Body of pancreas (tissue), 4 donors: ENCODE data around the gene DHX34. TPM values are rescaled to one million over a fixed set of nuclear protein-coding genes. Genes with fewer than 3 reads are reported as not detected.
"Not testable (repeated sequence)": the region's sequence is repeated elsewhere in the genome, so short reads cannot be mapped to it uniquely, and the experiment has no call there.

Experiments
- ATAC-seq: fragments of 150-250 bp; one replicate; pipeline ENCODE4 v1.9.1; 2016
- DNase-seq, 4 donors: peaks; one replicate each; pipeline ENCODE4 v3.0.0-alpha.2; 2019
- H3K27ac ChIP-seq, 4 donors: fragments of 200-600 bp; sonication (generic); 1 replicate in 3 of 4; 2 replicates in 1 of 4; pipeline versions ENCODE4 v1.5.1 to v1.6.1; 2016 to 2019; ENCODE audit warnings: mild to moderate bottlenecking in 1 of 4, mixed read lengths in 1 of 4, moderate library complexity in 1 of 4
- H3K27me3 ChIP-seq, 2 donors: fragments of 200-600 bp; sonication (generic); one replicate each; pipeline ENCODE4 v1.6.0; 2016; ENCODE audit warnings: mild to moderate bottlenecking in 1 of 2
- H3K36me3 ChIP-seq, 2 donors: fragments of 200-600 bp; sonication (generic); replicated peaks in 1 of 2; 2 replicates each; pipeline ENCODE4 v1.5.1; 2016; ENCODE audit warnings: low read depth in 2 of 2; ENCODE audit not compliant: insufficient read depth in 1 of 2
- H3K4me1 ChIP-seq: fragments of 200-600 bp; sonication (generic); one replicate; pipeline ENCODE4 v1.6.0; 2016
- H3K4me3 ChIP-seq, 2 donors: fragments of 200-600 bp; sonication (generic); 1 replicate in 1 of 2; 2 replicates in 1 of 2; pipeline ENCODE4 v1.5.1; 2016 to 2019
- H3K9me3 ChIP-seq, 3 donors: fragments of 200-600 bp; sonication (generic); 1 replicate in 2 of 3; 2 replicates in 1 of 3; pipeline ENCODE4 v1.5.1; 2016
- POLR2A ChIP-seq, 3 donors: fragments of 450-650 bp; IDR thresholded peaks; one replicate each; pipeline ENCODE4 v1.6.1; 2016; ENCODE audit warnings: antibody characterized with exemption in 3 of 3, mild to moderate bottlenecking in 2 of 3
- WGBS, 2 donors: methylation state at CpG; one replicate each; pipeline ENCODE4 v1.1.5; 2017; 5-methylcytosine and 5-hydroxymethylcytosine counted together
- intact Hi-C: fragments of 100-400 bp; cut with DNase I; formaldehyde crosslinking; loops from one replicate; pipeline ENCODE4 v1.15.1; 2023
- total RNA-seq, 2 donors: library from RNA; depleted of rRNA; stranded (reverse); fragments of >200 nt; gene quantifications; one replicate each; pipeline ENCODE4 v1.1.0, GENCODE V29; 2016
- TF ChIP-seq, protein P1 (sequence below), 7 experiments: fragments of 450-650 bp in 4 of 7; fragments of 200-600 bp in 3 of 7; sonication (generic) in 3 of 7; IDR thresholded peaks; one replicate each; pipeline ENCODE4 v1.5.1; 2016 to 2019; ENCODE audit warnings: antibody characterized with exemption in 7 of 7

The DHX34 gene, protein sequence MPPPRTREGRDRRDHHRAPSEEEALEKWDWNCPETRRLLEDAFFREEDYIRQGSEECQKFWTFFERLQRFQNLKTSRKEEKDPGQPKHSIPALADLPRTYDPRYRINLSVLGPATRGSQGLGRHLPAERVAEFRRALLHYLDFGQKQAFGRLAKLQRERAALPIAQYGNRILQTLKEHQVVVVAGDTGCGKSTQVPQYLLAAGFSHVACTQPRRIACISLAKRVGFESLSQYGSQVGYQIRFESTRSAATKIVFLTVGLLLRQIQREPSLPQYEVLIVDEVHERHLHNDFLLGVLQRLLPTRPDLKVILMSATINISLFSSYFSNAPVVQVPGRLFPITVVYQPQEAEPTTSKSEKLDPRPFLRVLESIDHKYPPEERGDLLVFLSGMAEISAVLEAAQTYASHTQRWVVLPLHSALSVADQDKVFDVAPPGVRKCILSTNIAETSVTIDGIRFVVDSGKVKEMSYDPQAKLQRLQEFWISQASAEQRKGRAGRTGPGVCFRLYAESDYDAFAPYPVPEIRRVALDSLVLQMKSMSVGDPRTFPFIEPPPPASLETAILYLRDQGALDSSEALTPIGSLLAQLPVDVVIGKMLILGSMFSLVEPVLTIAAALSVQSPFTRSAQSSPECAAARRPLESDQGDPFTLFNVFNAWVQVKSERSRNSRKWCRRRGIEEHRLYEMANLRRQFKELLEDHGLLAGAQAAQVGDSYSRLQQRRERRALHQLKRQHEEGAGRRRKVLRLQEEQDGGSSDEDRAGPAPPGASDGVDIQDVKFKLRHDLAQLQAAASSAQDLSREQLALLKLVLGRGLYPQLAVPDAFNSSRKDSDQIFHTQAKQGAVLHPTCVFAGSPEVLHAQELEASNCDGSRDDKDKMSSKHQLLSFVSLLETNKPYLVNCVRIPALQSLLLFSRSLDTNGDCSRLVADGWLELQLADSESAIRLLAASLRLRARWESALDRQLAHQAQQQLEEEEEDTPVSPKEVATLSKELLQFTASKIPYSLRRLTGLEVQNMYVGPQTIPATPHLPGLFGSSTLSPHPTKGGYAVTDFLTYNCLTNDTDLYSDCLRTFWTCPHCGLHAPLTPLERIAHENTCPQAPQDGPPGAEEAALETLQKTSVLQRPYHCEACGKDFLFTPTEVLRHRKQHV
- total RNA-seq, result 10 to 100 TPM; 16.1 to 50.4 TPM

DNA sequence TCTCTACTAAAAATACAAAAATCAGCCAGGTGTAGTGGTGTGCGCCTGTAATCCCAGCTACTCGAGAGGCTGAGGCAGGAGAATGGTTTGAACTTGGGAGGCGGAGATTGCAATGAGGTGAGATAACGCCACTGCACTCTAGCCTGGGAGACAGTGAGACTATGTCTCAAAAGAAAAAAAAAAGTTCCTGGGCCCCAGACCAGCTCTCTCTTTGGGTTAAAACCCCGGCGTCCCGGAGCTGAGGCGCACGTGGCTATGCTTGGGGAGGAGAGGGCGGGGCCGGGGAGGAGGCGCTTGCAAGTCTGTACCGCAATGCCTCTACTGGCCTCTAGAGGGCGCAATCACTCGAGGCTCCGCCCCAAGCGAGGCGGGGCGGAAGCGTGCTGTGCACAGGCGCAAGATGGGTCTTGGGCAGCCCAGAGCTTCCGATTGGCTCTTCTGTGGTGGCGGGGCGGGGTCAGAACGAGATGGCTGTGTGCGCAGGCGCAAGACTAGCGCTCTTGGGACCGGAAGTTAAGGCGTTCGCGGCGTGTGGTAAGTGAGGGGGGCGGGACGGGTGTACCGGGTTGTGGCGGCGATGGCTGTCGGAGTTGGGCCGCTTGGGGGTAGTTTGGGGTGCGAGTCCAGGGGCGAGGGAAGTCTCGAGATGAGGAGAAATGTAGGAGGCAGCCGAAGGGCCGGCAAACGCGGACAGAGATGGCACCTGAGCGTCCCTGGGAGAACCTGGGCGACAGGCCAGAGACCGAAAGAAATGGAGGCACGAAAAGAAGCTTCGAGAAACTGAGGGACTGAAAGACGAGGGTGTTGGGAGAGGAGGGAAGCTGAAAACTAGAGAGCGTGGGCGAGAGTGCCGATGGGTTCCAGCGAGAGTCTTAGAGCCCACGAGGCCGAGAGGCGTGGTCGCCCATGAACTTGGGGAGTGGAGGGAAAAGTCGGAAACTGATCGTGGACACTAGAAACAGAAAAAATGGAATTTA is at the start of gene DHX34:
TSS of gene DHX34 (plus strand) at position 497 of the 977 bp plus-strand sequence. CDS start 3,716 bp downstream, outside the sequence.
- Histone ChIP-seq H3K4me1 (peaks cover 35% of the 10 kb centered on the region), H3K4me3 (peak within 1 kb of the TSS; percentile 93 to 98), H3K9me3 (no peaks in the 10 kb centered on the region), H3K27ac (peak within 1 kb of the TSS in 3 of 4 donors; percentile 57 to 81 (median 69)), H3K27me3 (peaks cover 0 to 3% of the 10 kb centered on the region in 2 donors), H3K36me3 (peaks cover 0 to 1% of the 10 kb centered on the region in 2 donors)
- 3 to 4% methylated on average over 47 to 63 of the region's 63 CpGs for WGBS, 2 donors
- ATAC-seq (peak; percentile 100), DNase-seq (peak; percentile 99 to 100 (median 100))
- intact Hi-C loops, result no loop called here
- TF ChIP-seq, protein P1, sequence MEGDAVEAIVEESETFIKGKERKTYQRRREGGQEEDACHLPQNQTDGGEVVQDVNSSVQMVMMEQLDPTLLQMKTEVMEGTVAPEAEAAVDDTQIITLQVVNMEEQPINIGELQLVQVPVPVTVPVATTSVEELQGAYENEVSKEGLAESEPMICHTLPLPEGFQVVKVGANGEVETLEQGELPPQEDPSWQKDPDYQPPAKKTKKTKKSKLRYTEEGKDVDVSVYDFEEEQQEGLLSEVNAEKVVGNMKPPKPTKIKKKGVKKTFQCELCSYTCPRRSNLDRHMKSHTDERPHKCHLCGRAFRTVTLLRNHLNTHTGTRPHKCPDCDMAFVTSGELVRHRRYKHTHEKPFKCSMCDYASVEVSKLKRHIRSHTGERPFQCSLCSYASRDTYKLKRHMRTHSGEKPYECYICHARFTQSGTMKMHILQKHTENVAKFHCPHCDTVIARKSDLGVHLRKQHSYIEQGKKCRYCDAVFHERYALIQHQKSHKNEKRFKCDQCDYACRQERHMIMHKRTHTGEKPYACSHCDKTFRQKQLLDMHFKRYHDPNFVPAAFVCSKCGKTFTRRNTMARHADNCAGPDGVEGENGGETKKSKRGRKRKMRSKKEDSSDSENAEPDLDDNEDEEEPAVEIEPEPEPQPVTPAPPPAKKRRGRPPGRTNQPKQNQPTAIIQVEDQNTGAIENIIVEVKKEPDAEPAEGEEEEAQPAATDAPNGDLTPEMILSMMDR (IDR thresholded peaks at IDR 0.05), result peak; percentile 98 to 100 (median 99)
- TF ChIP-seq POLR2A (IDR thresholded peaks at IDR 0.05), result peak in 2 of 3 donors; percentile 89 to 92

DNA sequence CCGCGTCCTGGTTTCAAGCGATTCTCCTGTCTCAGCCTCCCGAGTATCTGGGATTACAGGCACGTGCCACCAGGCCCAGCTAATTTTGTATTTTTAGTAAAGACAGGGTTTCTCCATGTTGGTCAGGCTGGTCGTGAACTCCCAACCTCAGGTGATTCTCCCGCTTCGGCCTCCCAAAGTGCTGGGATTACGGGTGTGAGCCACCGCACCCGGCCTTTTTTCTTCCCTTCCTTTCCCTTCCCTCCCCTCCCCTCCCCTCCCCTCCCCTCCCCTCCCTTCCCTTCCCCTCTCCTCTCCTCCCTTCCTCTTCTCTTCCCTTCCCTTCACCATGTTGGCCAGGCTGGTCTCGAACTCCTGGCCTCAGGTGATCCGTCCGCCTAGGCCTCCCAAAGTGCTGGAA is 48.2 kb upstream of the DHX34 start:
- H3K27me3 ChIP-seq, H3K27ac ChIP-seq, H3K4me3 ChIP-seq, H3K4me1 ChIP-seq, DNase-seq, intact Hi-C loops, H3K36me3 ChIP-seq, H3K9me3 ChIP-seq, ATAC-seq: not testable (repeated sequence)
- WGBS, 2 donors, result 92 to 97% methylated on average over 14 of the region's 14 CpGs

- DNase-seq, result no peak
- Histone ChIP-seq H3K4me3 (no peak overlapping the region), H3K27ac (no peak overlapping the region), H3K4me1 (peaks cover 13% of the 10 kb centered on the region), H3K9me3 (no peaks in the 10 kb centered on the region), H3K36me3 (no peaks in the 10 kb centered on the region), H3K27me3 (no peaks in the 10 kb centered on the region)
- TF ChIP-seq POLR2A (IDR thresholded peaks at IDR 0.05), result no peak
- TF ChIP-seq, protein P1 (IDR thresholded peaks at IDR 0.05), result no peak
- ATAC-seq, result no peak
- 86 to 96% methylated on average over 10 of the region's 10 CpGs for whole genome bisulfite sequencing, 2 donors
- intact Hi-C loops, result no loop called here
These were observed 46.9 kb upstream of the DHX34 start for GRCh38 chr19:47302249-47302648.

- H3K27ac ChIP-seq, result no peak overlapping the region
- no peaks in the 10 kb centered on the region for H3K27me3 ChIP-seq
- intact Hi-C loops, result no loop called here
- DNase-seq (no peak), ATAC-seq (no peak)
- no peak overlapping the region for H3K4me3 ChIP-seq
- H3K36me3 ChIP-seq, result no peaks in the 10 kb centered on the region
- no peaks in the 10 kb centered on the region for H3K9me3 ChIP-seq
- WGBS, 2 donors, result 73 to 83% methylated on average over 6 of the region's 6 CpGs
- TF ChIP-seq, protein P1 (IDR thresholded peaks at IDR 0.05), result no peak
- TF ChIP-seq POLR2A (IDR thresholded peaks at IDR 0.05), result no peak
- peaks cover 13% of the 10 kb centered on the region for H3K4me1 ChIP-seq
These were observed 45.1 kb upstream of the DHX34 start for GRCh38 chr19:47303966-47304365.
